HepG2 (cell line): ENCODE measurements around the gene SYP. TPM values are rescaled to one million over a fixed set of nuclear protein-coding genes. Genes with fewer than 3 reads are reported as not detected.
"Not testable (repeated sequence)": the region's sequence is repeated elsewhere in the genome, so short reads cannot be mapped to it uniquely, and the experiment has no call there.

Experiments
- ATAC-seq: fragments of 200-7000 bp; cut with Tn5 transposase; 3 replicates; pipeline ENCODE4 v1.9.1; 2020; ENCODE audit warnings: mild to moderate bottlenecking, moderate library complexity
- BruUV-seq: library from RNA; stranded (reverse); fragments of 400-500 nt; replicated peaks from 2 replicates; lab custom pipeline; 2021; lab: Mats Ljungman, UMichigan
- CTCF ChIA-PET: fragments of 300-600 bp; formaldehyde crosslinking; extraction: SDS; loops from one replicate; lab custom pipeline; 2021; ENCODE audit warnings: low total read pairs, inconsistent platforms, low intra/inter-chr PET ratio; lab: Yijun Ruan, JAX
- POLR2A ChIA-PET: fragments of 350-600 bp; sonication (Branson Sonifier 250); formaldehyde crosslinking; loops from one replicate; lab custom pipeline; 2020; ENCODE audit warnings: antibody characterized with exemption, inconsistent platforms; lab: Yijun Ruan, JAX
- DNase-seq: peaks from one replicate; pipeline ENCODE4 v3.0.0-alpha.2; 2015; ENCODE audit warnings: low spot score
- FAIRE-seq: peaks from 3 replicates; lab custom pipeline; 2011; peaks lifted over from hg19 to GRCh38; lab: Jason Lieb, UNC
- H2AFZ ChIP-seq: one replicate; pipeline ENCODE4 v1.6.1; 2011; ENCODE audit warnings: low read length, inconsistent platforms
- H3K27ac ChIP-seq: fragments of 300-600 bp; 3 replicates; pipeline ENCODE4 v1.8.0; 2011; ENCODE audit warnings: mixed run types, mild to moderate bottlenecking, mixed read lengths, low read length, inconsistent platforms; ENCODE audit not compliant: insufficient read depth; ENCODE audit errors: extremely low read length
- H3K27me3 ChIP-seq, 2 experiments: fragments of 200-600 bp in 1 of 2; 2 replicates in 1 of 2; 3 replicates in 1 of 2; pipeline versions ENCODE4 v1.6.0 to v1.8.0; 2011; ENCODE audit warnings: low read length in 2 of 2, mild to moderate bottlenecking in 2 of 2, moderate library complexity in 2 of 2, inconsistent platforms in 1 of 2; ENCODE audit not compliant: insufficient read depth in 2 of 2, control insufficient read depth in 1 of 2
- H3K36me3 ChIP-seq, 2 experiments: fragments of 200-600 bp in 1 of 2; replicated peaks in 1 of 2; 2 replicates in 1 of 2; 3 replicates in 1 of 2; pipeline versions ENCODE4 v1.5.1 to v1.8.0; 2011; ENCODE audit warnings: low read length in 2 of 2, inconsistent platforms in 1 of 2; ENCODE audit not compliant: insufficient read depth in 2 of 2, control insufficient read depth in 1 of 2
- H3K4me1 ChIP-seq: 2 replicates; pipeline ENCODE4 v1.5.1; 2012; ENCODE audit warnings: low read length, inconsistent platforms; ENCODE audit not compliant: insufficient read depth
- H3K4me2 ChIP-seq: 2 replicates; pipeline ENCODE4 v1.6.0; 2011; ENCODE audit warnings: low read depth, low read length, inconsistent platforms
- H3K4me3 ChIP-seq, 3 experiments: fragments of 200-600 bp in 1 of 3; sonication (generic), shearing (Covaris generic) in 1 of 3; replicated peaks in 1 of 3; 2 replicates each; pipeline ENCODE4 v1.5.1; 2011 to 2016; ENCODE audit warnings: low read length in 3 of 3, inconsistent platforms in 2 of 3, low read depth in 2 of 3, mild to moderate bottlenecking in 2 of 3, control low read depth in 1 of 3, mixed read lengths in 1 of 3; ENCODE audit not compliant: insufficient read depth in 1 of 3
- H3K79me2 ChIP-seq: one replicate; pipeline ENCODE4 v1.6.1; 2011; ENCODE audit warnings: low read length, inconsistent platforms; ENCODE audit not compliant: insufficient read depth
- H3K9ac ChIP-seq: 2 replicates; pipeline ENCODE4 v1.6.0; 2011; ENCODE audit warnings: mild to moderate bottlenecking, low read depth, low read length, inconsistent platforms; ENCODE audit not compliant: insufficient read depth
- H3K9me3 ChIP-seq: 2 replicates; pipeline ENCODE4 v1.5.1; 2012; ENCODE audit warnings: mild to moderate bottlenecking, low read length
- H4K20me1 ChIP-seq: 2 replicates; pipeline ENCODE4 v1.6.0; 2011; ENCODE audit warnings: inconsistent platforms, mild to moderate bottlenecking, low read length, moderate library complexity; ENCODE audit not compliant: insufficient read depth
- ELF3 ChIP-seq: IDR thresholded peaks from 2 replicates; pipeline ENCODE4 v1.6.1; 2016; ENCODE audit warnings: missing genetic modification reagents, missing compliant biosample characterization
- ZBTB38 ChIP-seq: sonication (generic); formaldehyde crosslinking; IDR thresholded peaks from 2 replicates; pipeline ENCODE4 v1.5.1; 2020; ENCODE audit warnings: mild to moderate bottlenecking, missing genetic modification reagents
- ZFX ChIP-seq: sonication (generic); formaldehyde crosslinking; IDR thresholded peaks from 2 replicates; pipeline ENCODE4 v1.4.0; 2020; ENCODE audit warnings: mild to moderate bottlenecking, low read depth, missing genetic modification reagents, moderate library complexity
- ZNF317 ChIP-seq: sonication (generic); formaldehyde crosslinking; IDR thresholded peaks from 2 replicates; pipeline ENCODE4 v1.5.0; 2020; ENCODE audit warnings: mild to moderate bottlenecking, missing genetic modification reagents
- whole genome bisulfite sequencing: methylation state at CpG from one replicate; pipeline ENCODE4 v1.1.6; 2017; ENCODE audit warnings: low lambda C conversion rate; 5-methylcytosine and 5-hydroxymethylcytosine counted together
- in situ Hi-C: cut with HindIII; loops from 2 replicates; pipeline ENCODE4 v1.10.0; 2017; ENCODE audit warnings: low pct_unique_long_range_greater_than_20kb; ENCODE audit not compliant: extremely low pct_ligation_motif_present
- intact Hi-C: fragments of 100-400 bp; cut with micrococcal nuclease; formaldehyde crosslinking; loops from one replicate; pipeline ENCODE4 v1.10.0; 2022; ENCODE audit not compliant: unreplicated experiment
- polyA plus RNA-seq, 8 experiments: library from polyadenylated mRNA; depleted of rRNA in 3 of 8; stranded (reverse) in 7 of 8; unstranded in 1 of 8; fragments of >200 nt; fragmentation: Illumina TruSeq in 4 of 8; extraction: Trizol in 4 of 8; gene quantifications; 2 replicates each; pipeline versions ENCODE4 v1.2.1 to v1.2.3, GENCODE V29; 2011 to 2016; ENCODE audit warnings: low read depth in 4 of 8, missing spikeins in 1 of 8, mixed read lengths in 1 of 8; ENCODE audit not compliant: insufficient read depth in 1 of 8
- total RNA-seq, 5 experiments: library from RNA; depleted of rRNA; stranded (reverse); fragments of >200 nt; fragmentation: Illumina TruSeq; extraction: Trizol; gene quantifications; 2 replicates each; pipeline ENCODE4 v1.2.3, GENCODE V29; 2016; ENCODE audit warnings: low read depth in 1 of 5
- TF ChIP-seq, protein P1 (sequence below): sonication (generic); formaldehyde crosslinking; IDR thresholded peaks from 2 replicates; pipeline ENCODE4 v1.5.1; 2020; ENCODE audit warnings: mild to moderate bottlenecking, missing genetic modification reagents, moderate library complexity
- TF ChIP-seq, protein P2 (sequence below), 2 experiments: sonication (generic) in 1 of 2; formaldehyde crosslinking in 1 of 2; IDR thresholded peaks; 2 replicates each; pipeline versions ENCODE4 v1.4.0 to v1.6.1; 2016 to 2020; ENCODE audit warnings: borderline replicate concordance in 1 of 2, low read depth in 1 of 2, mild to moderate bottlenecking in 1 of 2, missing genetic modification reagents in 1 of 2

SYP gene
- total and polyA plus RNA-seq, 2 of the 13 experiments (the other 11 are each of a cell fraction or from before 2014, with no cell fraction given), result 2.0 to 2.5 TPM

DNA sequence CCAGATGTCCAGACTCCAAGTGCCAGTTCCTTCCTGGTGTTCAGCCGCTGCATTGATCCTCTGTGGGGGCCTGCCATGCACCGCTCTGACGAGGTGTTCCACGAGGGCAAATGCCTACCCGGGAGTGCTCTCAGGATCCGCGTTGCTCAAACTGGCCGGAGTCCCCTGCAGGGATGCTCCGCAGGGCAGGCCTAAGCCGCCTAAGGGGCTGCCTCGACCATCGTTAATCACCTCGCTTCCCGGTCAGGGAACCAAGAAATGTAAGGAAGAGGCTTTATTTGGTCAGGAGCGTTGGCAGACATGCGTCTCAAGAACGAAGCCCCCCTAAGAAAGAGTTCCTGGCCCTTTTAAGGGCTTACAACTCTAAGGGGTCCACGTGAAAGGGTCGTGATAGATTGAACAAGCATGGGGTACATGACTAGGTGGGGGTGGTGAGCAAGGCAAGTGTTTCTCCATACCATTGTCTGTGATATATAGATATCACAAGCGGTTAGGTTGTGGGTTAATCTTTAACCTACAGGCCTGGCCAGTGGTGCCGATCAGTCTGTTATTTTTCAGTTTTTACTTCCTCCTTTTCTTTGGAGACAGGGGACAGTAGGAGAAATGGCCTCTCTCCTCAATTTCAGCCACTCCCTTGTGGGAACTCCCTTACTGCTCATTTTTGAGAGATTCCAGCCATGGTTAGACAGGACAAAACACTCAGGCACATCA, 51.4 kb downstream of the SYP start:
- H4K20me1 ChIP-seq, POLR2A ChIA-PET, H3K79me2 ChIP-seq, H2AFZ ChIP-seq, H3K27me3 ChIP-seq, H3K9me3 ChIP-seq, intact Hi-C loops, in situ Hi-C loops, H3K36me3 ChIP-seq, BruUV-seq, H3K4me3 ChIP-seq, CTCF ChIA-PET: not testable (repeated sequence)
- FAIRE-seq (peak; percentile 90), ATAC-seq (0 out of 3 replicates have a peak, but pooled peaks have one; percentile 26), DNase-seq (peak; percentile 69)
- peak overlapping the region; percentile 20; the same call in 1 of the 2 replicates for H3K4me2 ChIP-seq
- TF ChIP-seq ZBTB38 (0 out of 2 replicates have a peak, but pooled peaks have one; percentile 44), ZNF317 (CRISPR knock-in tag) (peak; percentile 53; the same call in 1 of the 2 replicates), ELF3 (peak; percentile 98), ZFX (CRISPR knock-in tag) (0 out of 2 replicates have a peak, but pooled peaks have one; percentile 20)
- TF ChIP-seq, protein P1, sequence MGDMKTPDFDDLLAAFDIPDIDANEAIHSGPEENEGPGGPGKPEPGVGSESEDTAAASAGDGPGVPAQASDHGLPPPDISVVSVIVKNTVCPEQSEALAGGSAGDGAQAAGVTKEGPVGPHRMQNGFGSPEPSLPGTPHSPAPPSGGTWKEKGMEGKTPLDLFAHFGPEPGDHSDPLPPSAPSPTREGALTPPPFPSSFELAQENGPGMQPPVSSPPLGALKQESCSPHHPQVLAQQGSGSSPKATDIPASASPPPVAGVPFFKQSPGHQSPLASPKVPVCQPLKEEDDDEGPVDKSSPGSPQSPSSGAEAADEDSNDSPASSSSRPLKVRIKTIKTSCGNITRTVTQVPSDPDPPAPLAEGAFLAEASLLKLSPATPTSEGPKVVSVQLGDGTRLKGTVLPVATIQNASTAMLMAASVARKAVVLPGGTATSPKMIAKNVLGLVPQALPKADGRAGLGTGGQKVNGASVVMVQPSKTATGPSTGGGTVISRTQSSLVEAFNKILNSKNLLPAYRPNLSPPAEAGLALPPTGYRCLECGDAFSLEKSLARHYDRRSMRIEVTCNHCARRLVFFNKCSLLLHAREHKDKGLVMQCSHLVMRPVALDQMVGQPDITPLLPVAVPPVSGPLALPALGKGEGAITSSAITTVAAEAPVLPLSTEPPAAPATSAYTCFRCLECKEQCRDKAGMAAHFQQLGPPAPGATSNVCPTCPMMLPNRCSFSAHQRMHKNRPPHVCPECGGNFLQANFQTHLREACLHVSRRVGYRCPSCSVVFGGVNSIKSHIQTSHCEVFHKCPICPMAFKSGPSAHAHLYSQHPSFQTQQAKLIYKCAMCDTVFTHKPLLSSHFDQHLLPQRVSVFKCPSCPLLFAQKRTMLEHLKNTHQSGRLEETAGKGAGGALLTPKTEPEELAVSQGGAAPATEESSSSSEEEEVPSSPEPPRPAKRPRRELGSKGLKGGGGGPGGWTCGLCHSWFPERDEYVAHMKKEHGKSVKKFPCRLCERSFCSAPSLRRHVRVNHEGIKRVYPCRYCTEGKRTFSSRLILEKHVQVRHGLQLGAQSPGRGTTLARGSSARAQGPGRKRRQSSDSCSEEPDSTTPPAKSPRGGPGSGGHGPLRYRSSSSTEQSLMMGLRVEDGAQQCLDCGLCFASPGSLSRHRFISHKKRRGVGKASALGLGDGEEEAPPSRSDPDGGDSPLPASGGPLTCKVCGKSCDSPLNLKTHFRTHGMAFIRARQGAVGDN (CRISPR knock-in tag), result peak; percentile 53
- TF ChIP-seq, protein P2, sequence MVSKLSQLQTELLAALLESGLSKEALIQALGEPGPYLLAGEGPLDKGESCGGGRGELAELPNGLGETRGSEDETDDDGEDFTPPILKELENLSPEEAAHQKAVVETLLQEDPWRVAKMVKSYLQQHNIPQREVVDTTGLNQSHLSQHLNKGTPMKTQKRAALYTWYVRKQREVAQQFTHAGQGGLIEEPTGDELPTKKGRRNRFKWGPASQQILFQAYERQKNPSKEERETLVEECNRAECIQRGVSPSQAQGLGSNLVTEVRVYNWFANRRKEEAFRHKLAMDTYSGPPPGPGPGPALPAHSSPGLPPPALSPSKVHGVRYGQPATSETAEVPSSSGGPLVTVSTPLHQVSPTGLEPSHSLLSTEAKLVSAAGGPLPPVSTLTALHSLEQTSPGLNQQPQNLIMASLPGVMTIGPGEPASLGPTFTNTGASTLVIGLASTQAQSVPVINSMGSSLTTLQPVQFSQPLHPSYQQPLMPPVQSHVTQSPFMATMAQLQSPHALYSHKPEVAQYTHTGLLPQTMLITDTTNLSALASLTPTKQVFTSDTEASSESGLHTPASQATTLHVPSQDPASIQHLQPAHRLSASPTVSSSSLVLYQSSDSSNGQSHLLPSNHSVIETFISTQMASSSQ (IDR thresholded peaks at IDR 0.05; ENCODE audit: low read depth), result peak; percentile 82
- TF ChIP-seq, protein P2 (CRISPR knock-in tag; IDR thresholded peaks at IDR 0.05; ENCODE audit: borderline replicate concordance), result peak; percentile 55; the same call in 1 of the 2 replicates
- H3K4me1 ChIP-seq, result peaks cover 19% of the 10 kb centered on the region
- H3K9ac ChIP-seq, result 0 out of 2 replicates have a peak overlapping the region, but pooled peaks have one; percentile 39
- H3K27ac ChIP-seq, result peak overlapping the region; percentile 69
- 50% methylated on average over 5 of the region's 21 CpGs for WGBS
